22Rv1 (cell line): ENCODE measurements around the gene HMSD.

ENCODE experiments used
- ZFX ChIP-seq: fragments of 450-650 bp; IDR thresholded peaks from 2 replicates; pipeline ENCODE4 v1.6.1; 2017; ENCODE audit warnings: antibody characterized with exemption, borderline replicate concordance
- TF ChIP-seq, protein P1 (sequence below): fragments of 450-650 bp; IDR thresholded peaks from 2 replicates; pipeline ENCODE4 v1.5.1; 2017; ENCODE audit warnings: mild to moderate bottlenecking

GRCh38 chr18:63999871-64000270 lies 50.8 kb downstream of the HMSD start:
- TF ChIP-seq, protein P1, sequence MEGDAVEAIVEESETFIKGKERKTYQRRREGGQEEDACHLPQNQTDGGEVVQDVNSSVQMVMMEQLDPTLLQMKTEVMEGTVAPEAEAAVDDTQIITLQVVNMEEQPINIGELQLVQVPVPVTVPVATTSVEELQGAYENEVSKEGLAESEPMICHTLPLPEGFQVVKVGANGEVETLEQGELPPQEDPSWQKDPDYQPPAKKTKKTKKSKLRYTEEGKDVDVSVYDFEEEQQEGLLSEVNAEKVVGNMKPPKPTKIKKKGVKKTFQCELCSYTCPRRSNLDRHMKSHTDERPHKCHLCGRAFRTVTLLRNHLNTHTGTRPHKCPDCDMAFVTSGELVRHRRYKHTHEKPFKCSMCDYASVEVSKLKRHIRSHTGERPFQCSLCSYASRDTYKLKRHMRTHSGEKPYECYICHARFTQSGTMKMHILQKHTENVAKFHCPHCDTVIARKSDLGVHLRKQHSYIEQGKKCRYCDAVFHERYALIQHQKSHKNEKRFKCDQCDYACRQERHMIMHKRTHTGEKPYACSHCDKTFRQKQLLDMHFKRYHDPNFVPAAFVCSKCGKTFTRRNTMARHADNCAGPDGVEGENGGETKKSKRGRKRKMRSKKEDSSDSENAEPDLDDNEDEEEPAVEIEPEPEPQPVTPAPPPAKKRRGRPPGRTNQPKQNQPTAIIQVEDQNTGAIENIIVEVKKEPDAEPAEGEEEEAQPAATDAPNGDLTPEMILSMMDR, result no peak
- no peak for TF ChIP-seq ZFX
